Measurements from ENCODE around the gene TMEM179B.
A peak's percentile ranks its signal among the peaks of the same experiment; 100 is the strongest.
"Not testable (repeated sequence)": the region's sequence is repeated elsewhere in the genome, so short reads cannot be mapped to it uniquely, and the experiment has no call there.

Gene TMEM179B

GRCh38 chr11:62823677-62824076 lies 36.5 kb downstream of the TMEM179B start:
- H3K4me3 ChIP-seq (ENCODE audit: low read length) = no peak overlapping the region
- DNase-seq (ENCODE audit: low read depth) = no peak
- no peak for TF ChIP-seq CTCF (conservative IDR thresholded peaks at IDR 0.05; ENCODE audit: low read length)

GRCh38 chr11:62828130-62828529 lies 40.9 kb downstream of the TMEM179B start:
- H3K4me3 ChIP-seq (ENCODE audit: low read length); DNase-seq (ENCODE audit: low read depth): not testable (repeated sequence)

GRCh38 chr11:62830904-62831519 lies 43.8 kb downstream of the TMEM179B start:
- peak overlapping the region; percentile 86 for H3K4me3 ChIP-seq (ENCODE audit: low read length)
- TF ChIP-seq CTCF (conservative IDR thresholded peaks at IDR 0.05; ENCODE audit: low read length) = no peak
- DNase-seq (ENCODE audit: low read depth) = no peak

- no peak for TF ChIP-seq CTCF (conservative IDR thresholded peaks at IDR 0.05; ENCODE audit: low read length)
- peak; percentile 97 for DNase-seq (ENCODE audit: low read depth)
- peak within 1 kb of the TSS; percentile 86 for H3K4me3 ChIP-seq (ENCODE audit: low read length)
These were observed 44.5 kb downstream of the TMEM179B start, which contains the start of gene STX5 for GRCh38 chr11:62831520-62832335. Gene STX5, minus strand, starts transcription at chr11:62832051. Its CDS starts 808 bp downstream, at chr11:62831243.

GRCh38 chr11:62832336-62833234 lies 45.4 kb downstream of the TMEM179B start, which contains the start of gene TEX54:
Gene TEX54, minus strand, starts transcription at chr11:62832841.
- peak; percentile 24 for DNase-seq (ENCODE audit: low read depth)
- no peak for TF ChIP-seq CTCF (conservative IDR thresholded peaks at IDR 0.05; ENCODE audit: low read length)
- H3K4me3 ChIP-seq (ENCODE audit: low read length) = peak within 1 kb of the TSS; percentile 86

- no peak for TF ChIP-seq CTCF (conservative IDR thresholded peaks at IDR 0.05; ENCODE audit: low read length)
These were observed 48.1 kb downstream of the TMEM179B start for GRCh38 chr11:62835336-62835735.

More at GRCh38 chr11:62835336-62835735, 48.1 kb downstream of the TMEM179B start:
- no peak for DNase-seq (ENCODE audit: low read depth)
- H3K4me3 ChIP-seq (ENCODE audit: low read length) = no peak overlapping the region

All from AG10803 (cell line).